Mammary epithelial cell (primary cell): ENCODE data around the gene NPB.

Experiments
- CTCF ChIP-seq, 2 donors: IDR thresholded peaks in 1 of 2; conservative IDR thresholded peaks in 1 of 2; 2 replicates each; pipeline ENCODE4 v1.5.1; 2011 to 2012; ENCODE audit warnings: inconsistent platforms in 2 of 2, low read length in 2 of 2, mild to moderate bottlenecking in 2 of 2, control low read depth in 1 of 2, low read depth in 1 of 2; ENCODE audit not compliant: insufficient read depth in 1 of 2; ENCODE audit errors: extremely low read depth in 1 of 2
- EZH2 ChIP-seq: IDR thresholded peaks from 2 replicates; pipeline ENCODE4 v1.6.1; 2012; ENCODE audit warnings: low read length, inconsistent platforms, borderline replicate concordance

GRCh38 chr17:81868674-81869220, 33.3 kb upstream of the NPB start:
- TF ChIP-seq CTCF (conservative IDR thresholded peaks at IDR 0.05 in 1 of 2, IDR thresholded peaks at IDR 0.05 in 1 of 2; ENCODE audit: extremely low read depth in 1 of 2, insufficient read depth in 1 of 2, low read depth in 1 of 2, low read length in 2 of 2), result no peak
- TF ChIP-seq EZH2, result no peak
